Measurements from ENCODE around the gene REPIN1. TPM values are rescaled to one million over a fixed set of nuclear protein-coding genes. Genes with fewer than 3 reads are reported as not detected.

Gene REPIN1
- total RNA-seq, 1 experiment from 2014 or later = 106 TPM

DNA sequence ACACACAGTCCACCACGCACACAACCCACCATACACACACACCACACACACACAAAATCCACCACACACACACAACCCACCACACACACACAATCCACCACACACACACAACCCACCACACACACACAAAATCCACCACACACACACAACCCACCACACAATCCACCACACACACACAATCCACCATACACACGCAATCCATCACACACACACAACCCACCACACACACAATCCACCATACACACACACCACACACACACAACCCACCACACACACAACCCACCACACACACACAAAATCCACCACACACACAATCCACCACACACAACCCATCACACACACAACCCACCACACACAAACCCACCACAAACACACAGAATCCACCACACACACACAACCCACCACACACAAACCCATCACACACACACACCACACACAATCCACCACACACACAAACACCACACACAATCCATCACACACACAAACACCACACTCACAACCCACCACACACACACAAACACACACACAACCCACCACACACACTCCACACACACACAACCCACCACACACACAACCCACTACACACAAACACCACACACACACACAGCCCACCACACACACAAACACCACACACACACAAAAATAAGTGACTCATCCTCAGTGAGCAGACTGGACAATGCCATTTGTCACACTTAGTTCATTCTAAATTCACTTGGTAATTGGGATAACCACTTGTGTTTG lies 8.8 kb upstream of the REPIN1 start:
- no TSS peak for BruUV-seq (replicated peaks)
- TF ChIP-seq, protein P1, sequence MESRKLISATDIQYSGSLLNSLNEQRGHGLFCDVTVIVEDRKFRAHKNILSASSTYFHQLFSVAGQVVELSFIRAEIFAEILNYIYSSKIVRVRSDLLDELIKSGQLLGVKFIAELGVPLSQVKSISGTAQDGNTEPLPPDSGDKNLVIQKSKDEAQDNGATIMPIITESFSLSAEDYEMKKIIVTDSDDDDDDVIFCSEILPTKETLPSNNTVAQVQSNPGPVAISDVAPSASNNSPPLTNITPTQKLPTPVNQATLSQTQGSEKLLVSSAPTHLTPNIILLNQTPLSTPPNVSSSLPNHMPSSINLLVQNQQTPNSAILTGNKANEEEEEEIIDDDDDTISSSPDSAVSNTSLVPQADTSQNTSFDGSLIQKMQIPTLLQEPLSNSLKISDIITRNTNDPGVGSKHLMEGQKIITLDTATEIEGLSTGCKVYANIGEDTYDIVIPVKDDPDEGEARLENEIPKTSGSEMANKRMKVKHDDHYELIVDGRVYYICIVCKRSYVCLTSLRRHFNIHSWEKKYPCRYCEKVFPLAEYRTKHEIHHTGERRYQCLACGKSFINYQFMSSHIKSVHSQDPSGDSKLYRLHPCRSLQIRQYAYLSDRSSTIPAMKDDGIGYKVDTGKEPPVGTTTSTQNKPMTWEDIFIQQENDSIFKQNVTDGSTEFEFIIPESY (IDR thresholded peaks at IDR 0.05; ENCODE audit: extremely low read depth, insufficient replicate concordance, low read length) = no peak
- TF ChIP-seq RAD21 (IDR thresholded peaks at IDR 0.05; ENCODE audit: low read depth) (no peak), SRF (IDR thresholded peaks at IDR 0.05; ENCODE audit: low read depth) (no peak), EZH2phosphoT487 (IDR thresholded peaks at IDR 0.05; ENCODE audit: borderline replicate concordance) (no peak), POLR2A (IDR thresholded peaks at IDR 0.05; ENCODE audit: borderline replicate concordance, extremely low read depth, insufficient read depth, insufficient read length) (no peak), CEBPB (IDR thresholded peaks at IDR 0.05; ENCODE audit: low read depth) (no peak), FOSL1 (IDR thresholded peaks at IDR 0.05; ENCODE audit: low read depth) (no peak), CBX3 (IDR thresholded peaks at IDR 0.05; ENCODE audit: low read depth) (no peak)
- TF ChIP-seq, protein P2, sequence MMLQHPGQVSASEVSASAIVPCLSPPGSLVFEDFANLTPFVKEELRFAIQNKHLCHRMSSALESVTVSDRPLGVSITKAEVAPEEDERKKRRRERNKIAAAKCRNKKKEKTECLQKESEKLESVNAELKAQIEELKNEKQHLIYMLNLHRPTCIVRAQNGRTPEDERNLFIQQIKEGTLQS (IDR thresholded peaks at IDR 0.05) = no peak
- TF ChIP-seq, protein P3, sequence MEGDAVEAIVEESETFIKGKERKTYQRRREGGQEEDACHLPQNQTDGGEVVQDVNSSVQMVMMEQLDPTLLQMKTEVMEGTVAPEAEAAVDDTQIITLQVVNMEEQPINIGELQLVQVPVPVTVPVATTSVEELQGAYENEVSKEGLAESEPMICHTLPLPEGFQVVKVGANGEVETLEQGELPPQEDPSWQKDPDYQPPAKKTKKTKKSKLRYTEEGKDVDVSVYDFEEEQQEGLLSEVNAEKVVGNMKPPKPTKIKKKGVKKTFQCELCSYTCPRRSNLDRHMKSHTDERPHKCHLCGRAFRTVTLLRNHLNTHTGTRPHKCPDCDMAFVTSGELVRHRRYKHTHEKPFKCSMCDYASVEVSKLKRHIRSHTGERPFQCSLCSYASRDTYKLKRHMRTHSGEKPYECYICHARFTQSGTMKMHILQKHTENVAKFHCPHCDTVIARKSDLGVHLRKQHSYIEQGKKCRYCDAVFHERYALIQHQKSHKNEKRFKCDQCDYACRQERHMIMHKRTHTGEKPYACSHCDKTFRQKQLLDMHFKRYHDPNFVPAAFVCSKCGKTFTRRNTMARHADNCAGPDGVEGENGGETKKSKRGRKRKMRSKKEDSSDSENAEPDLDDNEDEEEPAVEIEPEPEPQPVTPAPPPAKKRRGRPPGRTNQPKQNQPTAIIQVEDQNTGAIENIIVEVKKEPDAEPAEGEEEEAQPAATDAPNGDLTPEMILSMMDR (IDR thresholded peaks at IDR 0.05 in 2 of 3, conservative IDR thresholded peaks at IDR 0.05 in 1 of 3; ENCODE audit: borderline replicate concordance in 1 of 3, insufficient read depth in 1 of 3, low read depth in 2 of 3, low read length in 2 of 3) = no peak
- H3K9me2 ChIP-seq (ENCODE audit: insufficient read depth) = no peaks in the 10 kb centered on the region
- ChIA-PET POLR2A (no interaction called here), RAD21 (ENCODE audit: low non-redundant PET in 1 of 2, low total read pairs in 2 of 2, uncharacterized antibody in 2 of 2, unreplicated experiment in 2 of 2) (no interaction called here), CTCF (no interaction called here)
- no peaks in the 10 kb centered on the region for H3K9me3 ChIP-seq (ENCODE audit: control insufficient read depth in 1 of 2, insufficient read depth in 1 of 2, low read depth in 1 of 2, low read length in 2 of 2)
- no peak overlapping the region for H3K4me3 ChIP-seq (replicated peaks in 1 of 2; ENCODE audit: low read depth in 1 of 2, low read length in 2 of 2)
- H3K27ac ChIP-seq (ENCODE audit: low read depth, low read length) = no peak overlapping the region
- H3K79me2 ChIP-seq (ENCODE audit: insufficient read depth, low read length) = no peaks in the 10 kb centered on the region
- H2AFZ ChIP-seq (ENCODE audit: low read depth, low read length, poor library complexity, severe bottlenecking) = no peak overlapping the region
- ATAC-seq (no peak), DNase-seq (ENCODE audit: low read depth, low spot score) (no peak)
- intact Hi-C loops (cut with micrococcal nuclease) = loop anchor here (10.0 kb wide), 1 partner anchor 55 kb away; no protein-coding TSS in a partner anchor
- H3K36me3 ChIP-seq (ENCODE audit: control insufficient read depth in 1 of 2, insufficient read depth in 2 of 2, low read length in 2 of 2) = no peaks in the 10 kb centered on the region
- H3K4me2 ChIP-seq (ENCODE audit: low read length) = no peak overlapping the region
- peaks cover 0 to 12% of the 10 kb centered on the region in 2 experiments; a peak in 2 of 4 replicates for H3K4me1 ChIP-seq (ENCODE audit: control insufficient read depth in 1 of 2, insufficient read depth in 2 of 2, low read length in 2 of 2)
- no peaks in the 10 kb centered on the region for H3K27me3 ChIP-seq (ENCODE audit: insufficient read depth, low read length)
- no peaks in the 10 kb centered on the region for H4K20me1 ChIP-seq (ENCODE audit: insufficient read depth)
- H3K9ac ChIP-seq (ENCODE audit: low read length) = no peak overlapping the region
